GM19023 (cell line): ENCODE results near the gene TSPAN2.

Source experiments
- ATAC-seq: cut with Tn5 transposase; IDR thresholded peaks from one replicate; pipeline ENCODE4 v1.9.1; 2021; ENCODE audit warnings: mild to moderate bottlenecking, moderate library complexity; ENCODE audit not compliant: unreplicated experiment

TSPAN2 gene

DNA sequence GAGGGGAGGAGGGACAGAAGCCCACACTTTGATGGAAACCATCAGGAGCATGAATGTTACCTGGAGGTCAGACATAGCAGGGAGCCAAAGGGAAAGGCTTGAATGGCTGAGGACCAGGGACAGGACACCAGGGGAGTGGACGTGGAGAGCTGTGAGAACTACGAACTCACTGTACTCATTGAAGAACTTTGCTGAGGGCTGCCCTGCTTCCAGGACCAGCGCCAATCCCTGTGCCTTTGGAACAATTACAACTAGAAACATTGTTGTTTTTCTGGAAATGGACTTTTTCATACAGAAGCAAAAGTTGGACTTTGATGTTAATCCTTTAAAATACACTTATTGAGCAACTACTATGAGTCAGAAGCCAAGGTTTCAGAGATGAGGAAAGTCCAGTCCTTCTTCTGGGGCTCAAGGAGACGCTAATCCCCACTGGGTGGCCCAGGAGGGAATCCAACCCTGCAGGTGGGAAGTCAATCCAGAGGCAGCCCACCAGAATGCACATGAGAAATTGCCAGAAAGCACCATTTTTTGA is 12.9 kb downstream of the TSPAN2 start:
- no peak for ATAC-seq

DNA sequence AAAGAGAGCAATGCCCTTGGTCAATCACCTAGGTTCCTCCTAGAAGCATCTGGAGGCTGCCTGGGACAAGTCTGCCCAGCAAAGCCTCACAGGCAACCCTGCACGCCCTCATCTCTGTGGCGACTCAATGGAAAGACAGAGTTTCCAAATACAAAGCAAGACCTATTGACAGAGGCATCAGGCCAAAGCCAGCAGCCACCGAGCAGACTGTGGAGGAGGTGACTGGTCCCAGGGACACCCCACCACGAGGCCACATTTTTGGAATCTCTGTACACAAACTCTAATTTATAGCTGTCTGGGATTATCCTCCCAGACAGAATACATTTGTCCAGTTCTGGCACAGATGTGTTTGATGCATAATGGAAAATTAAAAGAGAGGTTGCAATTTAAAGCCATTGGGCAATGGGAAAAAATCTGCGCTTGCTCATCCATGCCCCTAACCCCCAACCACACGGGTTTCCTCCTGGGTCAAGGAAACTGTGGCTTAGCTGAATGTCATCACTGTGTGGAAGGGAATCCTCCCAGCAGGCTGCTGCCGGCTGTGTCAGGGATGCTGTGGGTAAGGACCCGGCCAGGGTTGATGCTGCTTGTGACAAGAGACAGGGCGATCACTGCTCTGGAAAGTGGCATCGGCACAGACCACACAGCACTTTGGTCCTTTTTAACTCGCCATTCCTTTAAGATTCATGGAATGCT is 14.3 kb downstream of the TSPAN2 start:
- no peak for ATAC-seq

DNA sequence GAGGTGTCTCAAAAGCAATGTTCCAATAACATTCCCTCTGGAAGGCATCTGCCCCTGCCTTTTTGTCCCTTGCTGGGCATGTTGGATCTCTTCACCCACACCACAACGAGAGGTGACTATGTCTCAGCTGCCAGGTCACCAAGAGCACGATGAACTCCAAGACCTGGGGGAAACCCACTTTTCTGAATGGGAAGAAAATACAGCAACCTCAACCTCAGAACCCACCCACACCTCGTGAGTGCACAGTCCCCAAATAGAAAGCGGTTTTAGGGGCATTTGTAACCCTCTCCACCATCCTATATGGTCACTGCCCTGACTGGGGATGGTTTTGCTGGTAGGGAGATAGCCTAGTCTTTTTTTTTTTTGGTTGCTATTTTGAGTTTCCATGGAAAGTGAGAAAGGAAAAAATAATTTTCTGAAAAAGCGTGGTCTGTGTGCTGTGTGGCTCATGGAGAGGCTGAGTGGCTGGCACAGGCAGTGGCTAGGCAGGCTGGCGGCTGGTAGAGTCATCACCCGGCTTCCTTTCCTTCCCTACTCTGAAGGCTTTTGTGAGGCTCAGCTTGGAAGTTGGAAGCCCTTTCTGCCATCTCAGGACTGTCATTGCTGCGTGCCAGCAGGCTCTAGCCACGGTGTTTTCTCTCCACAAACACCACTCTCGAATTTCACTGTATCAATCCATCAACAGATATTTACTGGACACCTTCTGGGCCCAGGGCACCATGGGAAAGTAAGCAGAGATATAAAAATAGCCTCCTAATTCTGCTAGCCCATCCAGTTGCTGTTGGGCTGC is 15.8 kb downstream of the TSPAN2 start:
- ATAC-seq: no peak

DNA sequence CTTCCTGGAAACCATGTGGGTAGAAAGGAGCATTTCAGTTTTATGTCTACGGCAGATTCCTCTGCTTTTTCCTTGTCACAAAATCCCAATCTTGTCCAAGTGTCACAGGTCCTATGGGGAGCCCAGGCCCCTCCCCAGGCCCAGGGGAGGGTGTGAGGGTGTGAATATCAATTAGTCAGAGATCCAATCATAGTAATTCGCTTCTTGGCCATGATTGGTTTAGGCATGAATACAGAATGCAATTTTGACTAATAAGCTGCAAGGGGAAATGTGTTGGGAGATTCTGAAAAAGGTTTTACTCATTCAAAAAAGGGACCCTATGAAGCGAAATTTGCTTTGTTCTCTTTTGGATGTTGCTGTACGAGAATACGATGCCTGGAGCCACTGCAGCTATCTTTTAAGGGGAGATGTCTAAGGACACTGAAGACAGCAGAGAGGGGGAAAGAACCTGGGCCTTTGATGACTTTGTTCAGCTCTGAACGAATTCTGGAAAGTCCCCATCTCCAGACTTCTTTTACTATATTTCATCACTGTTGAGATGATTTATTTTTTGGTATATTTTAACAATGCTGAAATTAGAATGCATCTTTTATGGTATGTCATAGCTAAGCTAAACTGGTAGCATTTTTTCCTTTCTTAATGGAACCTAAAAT is 18.2 kb downstream of the TSPAN2 start:
- no peak for ATAC-seq

DNA sequence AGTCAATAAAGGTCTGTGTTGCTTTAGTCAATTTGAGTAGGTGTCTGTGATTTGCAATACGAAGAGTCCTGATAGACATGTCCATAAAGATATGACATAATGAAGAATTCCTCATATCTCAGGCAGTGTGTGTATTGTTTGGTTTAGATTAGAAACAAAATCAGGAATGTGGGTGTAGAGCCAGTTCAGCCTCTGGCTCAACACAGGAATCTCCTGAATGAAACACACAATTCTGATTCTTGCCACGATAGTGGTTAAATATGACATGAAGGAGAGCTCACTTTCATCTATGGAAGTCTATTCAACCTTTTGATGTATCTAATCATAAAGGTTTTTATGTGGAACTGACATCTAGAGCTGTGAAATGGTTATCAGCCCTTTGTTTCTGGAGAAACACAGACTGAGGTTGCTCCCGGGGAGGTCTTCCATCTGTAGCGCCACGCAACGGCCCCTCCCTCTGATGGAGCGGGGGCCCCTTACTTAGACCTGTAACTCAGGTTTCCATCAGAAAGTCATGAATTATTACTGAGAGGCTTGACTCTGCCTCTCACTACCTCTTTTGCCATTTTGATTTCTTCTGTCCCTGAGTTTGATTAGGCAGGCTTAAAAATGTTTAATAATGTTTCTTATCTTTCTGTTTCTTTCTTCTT is 19.5 kb downstream of the TSPAN2 start:
- ATAC-seq: no peak

DNA sequence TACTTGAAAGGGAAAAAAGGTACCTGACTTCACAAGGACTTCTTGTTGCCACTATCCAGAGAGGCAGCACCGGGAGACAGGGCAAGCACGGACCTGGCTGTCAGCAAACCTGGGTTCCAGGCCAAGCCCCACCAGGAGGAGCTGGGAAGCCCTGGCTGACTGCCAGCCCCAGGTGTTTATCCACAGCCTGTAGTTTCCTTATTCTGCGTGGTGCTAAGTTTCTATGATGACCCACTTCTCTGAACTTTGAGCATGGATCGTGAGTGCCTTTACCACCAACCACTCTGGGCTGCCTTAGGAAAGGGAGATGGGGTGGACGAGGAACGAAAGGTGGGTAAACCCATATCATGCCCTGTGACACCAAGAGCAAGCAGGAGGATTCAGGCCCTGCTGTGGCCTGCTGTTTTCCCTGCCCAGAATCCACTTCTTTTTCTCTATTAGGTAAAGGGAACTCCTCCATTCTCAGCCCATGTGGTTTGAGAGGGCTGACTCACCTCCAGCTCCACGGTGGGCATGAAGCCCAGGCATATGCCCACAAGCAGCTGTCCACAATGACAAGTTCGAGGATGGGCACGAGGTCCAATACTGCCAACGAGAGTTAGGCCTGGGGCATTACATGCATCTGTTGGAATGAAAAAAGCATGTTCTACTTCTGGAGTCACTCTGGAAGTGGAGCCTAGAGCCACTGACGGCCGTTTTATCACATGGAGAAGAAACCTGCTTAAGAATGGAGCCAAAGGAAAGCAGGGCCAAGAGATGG is 20.3 kb downstream of the TSPAN2 start:
- no peak for ATAC-seq

DNA sequence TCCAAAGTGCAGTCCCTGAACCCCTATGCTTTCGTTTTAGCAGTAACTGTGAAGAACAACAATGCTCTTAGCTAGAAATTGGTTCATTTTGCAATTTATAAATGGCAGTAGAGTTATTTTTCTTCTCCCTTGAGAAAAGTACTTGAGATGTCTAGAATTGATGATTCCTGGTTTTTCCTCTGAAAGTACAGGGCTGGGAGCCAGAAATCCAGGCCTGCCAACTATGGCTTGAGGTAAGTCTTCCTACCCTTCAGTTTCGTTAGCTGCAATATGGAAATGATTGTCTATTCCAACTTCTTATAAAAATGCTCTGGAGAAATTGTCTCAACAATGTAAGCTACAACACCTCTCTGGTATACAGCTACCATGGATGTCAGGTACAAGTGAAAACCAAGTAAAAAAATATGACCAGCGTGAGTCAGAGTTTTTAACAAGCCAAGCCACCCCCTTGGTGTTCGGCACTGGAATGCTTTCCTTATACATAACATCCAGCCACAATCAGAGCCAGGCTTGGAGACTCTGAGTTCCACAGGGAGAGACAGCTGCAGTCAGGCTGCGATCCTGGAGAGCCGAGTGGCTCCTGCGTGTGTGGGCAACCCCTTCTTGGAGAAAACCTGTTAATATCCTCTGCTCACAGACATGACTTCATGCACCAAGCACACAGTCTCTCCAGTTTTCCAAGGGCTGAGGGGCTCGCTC is 22.0 kb downstream of the TSPAN2 start:
- ATAC-seq: no peak

DNA sequence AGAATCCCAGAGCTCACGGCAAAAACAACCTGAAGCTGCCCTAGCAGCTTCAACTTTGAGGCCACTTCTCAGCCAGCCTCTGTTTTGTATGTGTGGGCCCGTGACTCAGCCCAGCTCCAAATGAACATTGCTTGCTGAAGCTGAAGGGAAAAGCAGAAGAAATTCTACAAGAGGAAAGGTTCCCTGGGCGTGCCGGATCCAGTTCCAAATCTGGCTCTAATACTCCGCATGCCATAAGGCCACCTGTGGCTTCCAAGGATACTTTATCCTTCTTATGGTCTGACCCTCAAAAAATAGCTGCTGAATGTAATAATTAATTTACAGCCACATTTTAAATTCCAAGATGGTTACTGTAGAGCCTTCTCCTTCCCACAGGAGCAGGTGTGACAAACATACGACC is 24.3 kb downstream of the TSPAN2 start:
- no peak for ATAC-seq

DNA sequence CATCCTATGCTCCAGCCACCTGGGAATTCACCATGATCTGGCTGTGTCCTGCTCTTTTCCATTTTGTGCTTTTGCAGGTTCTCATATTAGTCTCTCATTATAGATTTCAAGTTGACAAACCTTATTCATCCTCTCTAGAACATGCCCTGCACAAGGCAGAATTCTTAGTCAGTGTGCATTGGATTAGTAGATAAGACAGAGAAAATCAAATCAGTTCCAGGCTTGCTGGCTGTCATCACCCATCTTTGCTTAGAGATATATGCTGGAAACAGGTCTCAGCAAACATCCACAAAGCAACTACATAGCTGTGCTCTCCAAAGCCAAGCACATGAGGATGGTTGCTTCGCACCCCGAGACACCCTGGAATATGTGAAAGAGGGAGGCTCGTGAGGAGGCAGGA is 24.8 kb downstream of the TSPAN2 start:
- no peak for ATAC-seq

DNA sequence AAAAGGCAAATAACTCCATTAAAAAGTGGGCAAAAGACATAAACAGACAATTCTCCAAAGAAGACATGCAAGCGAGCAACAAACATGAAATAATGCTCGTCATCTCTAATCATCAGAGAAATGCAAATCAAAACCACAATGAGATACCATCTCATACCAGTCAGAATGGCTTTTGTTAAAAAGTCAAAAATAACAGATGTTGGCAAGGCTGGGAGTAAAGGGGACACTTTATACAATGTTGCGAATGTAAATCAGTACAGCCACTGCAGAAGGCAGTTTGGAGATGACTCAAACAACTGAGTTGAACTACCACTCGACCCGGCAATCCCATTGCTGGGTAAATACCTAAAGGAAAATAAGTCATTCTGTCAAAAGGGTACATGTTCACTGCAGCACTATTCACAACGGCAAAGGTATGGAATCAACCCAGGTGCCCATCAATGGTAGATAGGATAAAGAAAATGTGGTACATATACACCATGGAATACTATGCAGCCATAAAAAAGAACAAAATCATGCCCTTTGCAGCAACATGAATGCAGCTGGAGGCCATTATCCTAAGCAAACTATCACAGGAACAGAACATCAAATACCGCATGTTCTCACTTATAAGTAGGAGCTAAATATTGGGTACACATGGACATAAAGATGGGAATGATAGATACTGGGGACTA is 25.9 kb downstream of the TSPAN2 start:
- ATAC-seq: no peak

DNA sequence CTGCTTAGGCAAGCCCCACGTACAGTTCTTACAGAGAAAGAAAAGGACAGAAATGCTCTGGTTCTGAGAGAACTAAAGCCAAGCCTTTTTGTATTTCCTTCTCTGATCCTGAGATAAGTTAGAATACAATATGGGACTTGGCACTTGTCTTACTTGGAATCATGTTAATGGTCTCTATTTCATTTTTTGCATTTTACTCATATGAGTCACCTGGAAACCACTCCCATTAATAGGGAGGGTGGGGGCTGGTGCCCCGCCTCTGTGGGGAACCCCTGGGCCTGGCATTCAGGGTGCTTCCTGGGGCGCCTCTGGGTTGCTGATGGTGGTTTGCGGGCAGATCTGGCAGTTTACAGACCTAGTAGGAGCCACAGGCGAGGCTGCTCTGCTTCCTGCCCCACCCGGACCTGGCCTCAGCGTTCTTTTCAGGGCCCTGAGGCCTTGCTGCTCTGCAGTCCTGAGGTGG is 26.7 kb downstream of the TSPAN2 start:
- ATAC-seq: peak; percentile 73

DNA sequence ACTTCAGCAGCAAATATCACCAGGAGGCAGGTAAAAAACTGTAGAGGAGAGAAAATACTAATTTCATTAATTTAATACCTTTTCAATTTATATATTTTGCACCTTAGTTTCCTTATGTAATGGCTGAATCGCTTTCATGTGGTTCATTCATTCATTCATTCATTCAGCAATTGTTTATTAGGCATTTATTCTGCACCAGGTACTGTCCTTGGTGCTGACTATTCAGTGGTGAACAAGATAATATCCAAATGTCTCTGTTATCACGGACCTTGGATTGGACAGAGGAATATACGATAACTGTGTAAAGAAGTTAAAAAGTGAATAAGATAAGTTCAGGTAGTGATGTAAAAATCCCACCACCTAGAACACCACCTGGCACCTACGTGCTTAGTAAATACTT is 28.8 kb downstream of the TSPAN2 start:
- ATAC-seq: no peak

DNA sequence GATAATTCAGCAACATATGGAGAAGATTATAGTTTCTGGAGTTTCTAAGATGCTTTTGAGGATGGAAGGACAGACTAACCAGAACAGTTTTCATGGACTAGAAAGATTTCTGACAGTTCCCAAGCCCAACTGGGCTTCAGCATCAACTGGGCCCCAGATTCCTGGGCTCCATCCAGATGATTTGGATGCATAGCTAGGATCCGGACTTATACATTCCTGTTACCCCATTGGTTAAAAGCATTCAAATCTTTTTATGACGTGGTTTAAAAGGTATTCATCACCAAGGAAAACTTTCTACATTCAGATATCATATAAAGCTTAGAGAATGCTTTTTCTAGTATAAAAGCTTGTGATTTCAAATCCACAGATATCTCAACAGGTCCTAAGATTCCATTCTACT is 30.0 kb downstream of the TSPAN2 start:
- ATAC-seq: no peak

DNA sequence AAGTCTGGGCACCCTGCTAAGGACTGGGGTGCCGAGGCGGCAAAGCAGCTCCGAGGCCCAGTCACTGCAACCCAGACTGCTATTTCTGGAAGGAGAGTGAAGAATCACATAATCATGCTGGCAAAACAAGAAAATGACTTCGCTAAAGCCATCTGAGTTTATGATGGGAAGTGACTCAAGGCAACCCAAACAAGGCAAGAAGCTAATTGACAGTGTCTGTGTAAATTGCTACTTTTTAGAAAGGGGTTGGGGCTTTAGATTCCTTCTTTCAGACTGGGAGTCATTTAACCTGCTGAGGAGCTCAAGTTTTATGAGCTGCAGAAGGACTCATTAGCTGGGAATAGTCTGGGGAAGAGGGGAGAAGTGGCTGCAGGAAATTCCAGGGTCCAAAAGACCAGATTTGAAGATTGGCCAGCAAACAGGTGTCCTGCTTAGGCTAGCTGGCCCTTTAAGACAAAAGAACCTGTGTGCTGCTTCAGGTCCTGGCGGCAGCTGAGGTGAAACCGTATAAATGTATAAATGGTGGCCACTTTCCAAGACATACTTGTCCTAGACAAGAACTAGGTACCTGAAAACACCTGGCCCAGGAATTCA is 31.5 kb downstream of the TSPAN2 start:
- no peak for ATAC-seq

DNA sequence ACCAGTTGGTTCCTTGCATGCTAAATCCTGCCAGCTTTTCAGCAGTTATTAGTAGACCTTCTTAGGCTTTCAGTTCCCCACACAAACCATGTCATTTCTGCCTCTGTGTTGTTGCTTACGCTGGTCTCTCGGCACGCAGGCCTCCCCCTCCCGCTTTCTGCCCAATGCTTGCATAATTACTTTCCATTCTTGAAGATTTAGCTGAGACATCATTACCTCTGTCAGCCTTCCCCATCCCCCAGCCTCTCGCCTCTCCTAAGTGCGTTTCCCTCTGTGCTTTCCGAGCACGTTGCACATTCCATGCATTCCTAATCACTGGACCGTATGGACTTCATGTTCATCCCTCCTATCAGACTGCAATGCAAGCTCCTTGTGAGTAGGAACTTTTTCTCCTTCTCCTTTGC is 32.9 kb downstream of the TSPAN2 start:
- no peak for ATAC-seq

DNA sequence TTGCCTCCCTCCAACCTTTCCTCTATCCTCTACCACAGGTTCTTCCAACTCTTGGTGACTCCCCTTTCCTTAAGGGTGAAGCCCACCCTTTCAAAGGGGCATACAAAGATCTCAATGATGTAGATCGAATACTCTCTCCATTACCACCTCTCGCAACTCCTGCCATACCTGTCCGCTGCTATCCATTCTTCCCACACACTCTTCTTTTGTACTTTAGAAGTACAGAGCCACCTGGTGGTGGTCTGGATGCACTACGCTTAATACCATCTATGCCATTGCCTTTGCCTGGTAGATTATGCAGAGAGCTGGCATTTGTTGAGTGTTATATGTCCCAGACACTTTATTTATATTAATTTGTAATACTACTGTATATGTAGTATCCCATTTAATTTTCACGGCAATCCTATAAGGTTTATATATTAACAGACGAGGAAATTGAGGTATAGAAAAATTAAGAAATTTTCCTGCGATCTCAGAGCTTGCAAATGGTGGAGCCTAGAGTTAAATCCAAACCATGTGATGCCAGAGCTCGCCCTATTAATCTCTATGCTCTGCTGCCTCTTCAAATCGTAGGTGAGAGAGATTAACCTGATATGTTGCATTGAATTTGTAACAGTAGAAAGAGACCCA is 36.7 kb downstream of the TSPAN2 start:
- ATAC-seq: peak; percentile 76

DNA sequence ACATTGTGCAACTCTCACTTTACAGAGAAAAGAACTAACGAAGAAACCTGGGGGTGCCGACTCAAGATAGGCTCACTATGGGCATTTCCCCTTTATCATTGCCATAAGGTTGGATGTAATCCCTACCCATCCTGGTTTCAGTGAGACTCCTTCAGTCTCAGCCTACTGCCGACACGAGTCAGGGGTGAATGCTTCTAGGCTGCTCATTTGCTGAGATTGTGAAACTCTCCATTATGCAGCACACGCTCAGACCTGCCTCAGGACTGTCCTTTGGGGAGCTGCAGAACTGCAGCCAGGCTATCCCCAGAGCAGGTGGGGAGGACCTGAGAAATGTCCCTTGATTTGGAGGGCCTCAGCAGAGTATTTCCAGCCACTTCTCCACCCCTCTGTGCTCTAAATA is 37.5 kb downstream of the TSPAN2 start:
- ATAC-seq: no peak

DNA sequence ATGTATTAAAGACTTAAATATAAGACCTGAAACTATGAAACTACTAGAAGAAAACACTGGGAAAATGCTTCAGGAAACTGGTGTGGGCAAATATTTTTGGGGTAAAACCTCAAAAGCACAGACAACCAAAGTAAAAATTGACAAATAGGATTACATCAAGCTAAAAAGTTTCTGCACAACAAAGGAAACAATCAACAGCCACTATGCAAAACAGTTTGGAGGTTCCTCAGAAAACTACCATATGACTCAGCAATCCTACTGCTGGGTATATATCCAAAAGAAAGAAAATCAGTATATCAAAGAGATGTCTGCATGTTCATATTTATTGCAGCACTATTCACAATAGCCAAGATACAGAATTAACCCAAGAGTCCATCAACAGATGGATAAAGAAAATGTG is 42.6 kb downstream of the TSPAN2 start:
- ATAC-seq: no peak
